HCT116 (cell line): ENCODE data around the gene AK4. TPM values are rescaled to one million over a fixed set of nuclear protein-coding genes. Genes with fewer than 3 reads are reported as not detected.

Experiments used
- ATAC-seq: fragments of 200-7000 bp; cut with Tn5 transposase; 2 replicates; pipeline ENCODE4 v1.9.1; 2020; ENCODE audit warnings: mild to moderate bottlenecking, moderate library complexity
- BruUV-seq: library from RNA; stranded (reverse); fragments of 400-500 nt; replicated peaks from 2 replicates; lab custom pipeline; 2021; lab: Mats Ljungman, UMichigan
- CTCF ChIA-PET: fragments of 300-600 bp; sonication (Branson Sonifier 250); formaldehyde crosslinking; loops from one replicate; lab custom pipeline; 2021; ENCODE audit warnings: antibody characterized with exemption; lab: Charles Lee
- POLR2A ChIA-PET: fragments of 300-600, 350-600 bp; sonication (Branson Sonifier 250); formaldehyde crosslinking; loops from one replicate; lab custom pipeline; 2021; ENCODE audit warnings: antibody characterized with exemption; lab: Charles Lee
- RAD21 ChIA-PET, 2 experiments: fragments of 300-600 bp; sonication (Branson Sonifier 250); formaldehyde crosslinking; loops; one replicate each; lab custom pipeline; 2023; ENCODE audit warnings: low total read pairs in 2 of 2; ENCODE audit not compliant: uncharacterized antibody in 2 of 2, unreplicated experiment in 2 of 2, low non-redundant PET in 1 of 2; lab: Charles Lee
- DNase-seq: peaks from one replicate; pipeline ENCODE4 v3.0.0-alpha.2; 2010; ENCODE audit warnings: low read depth, low spot score
- H2AFZ ChIP-seq: fragments of 200-600 bp; shearing (Covaris generic), sonication (generic); 2 replicates; pipeline ENCODE4 v1.6.1; 2017; ENCODE audit warnings: low read depth, mixed run types, mixed read lengths, antibody characterized with exemption, low read length; ENCODE audit not compliant: poor library complexity, severe bottlenecking
- H3K27ac ChIP-seq: 2 replicates; pipeline ENCODE4 v1.5.1; 2012; ENCODE audit warnings: low read depth, low read length
- H3K27me3 ChIP-seq: fragments of 200-600 bp; sonication (generic); 2 replicates; pipeline ENCODE4 v1.6.1; 2016; ENCODE audit warnings: mixed run types, low read length, mixed read lengths; ENCODE audit not compliant: insufficient read depth
- H3K36me3 ChIP-seq, 2 experiments: fragments of 200-500 bp in 1 of 2; fragments of 200-600 bp in 1 of 2; sonication (Bioruptor generic) in 1 of 2; sonication (generic) in 1 of 2; 2 replicates each; pipeline versions ENCODE4 v1.5.1 to v1.6.1; 2014 to 2016; ENCODE audit warnings: low read length in 2 of 2, inconsistent platforms in 1 of 2, mixed read lengths in 1 of 2, mixed run types in 1 of 2; ENCODE audit not compliant: insufficient read depth in 2 of 2, control insufficient read depth in 1 of 2
- H3K4me1 ChIP-seq, 2 experiments: fragments of 200-600 bp in 1 of 2; sonication (generic) in 1 of 2; 2 replicates each; pipeline versions ENCODE4 v1.5.1 to v1.6.1; 2012 to 2017; ENCODE audit warnings: low read length in 2 of 2, inconsistent platforms in 1 of 2, mild to moderate bottlenecking in 1 of 2, mixed read lengths in 1 of 2, mixed run types in 1 of 2, moderate library complexity in 1 of 2; ENCODE audit not compliant: insufficient read depth in 2 of 2, control insufficient read depth in 1 of 2
- H3K4me2 ChIP-seq: fragments of 200-600 bp; sonication (generic); 2 replicates; pipeline ENCODE4 v1.6.1; 2017; ENCODE audit warnings: mixed run types, low read length, mixed read lengths
- H3K4me3 ChIP-seq, 2 experiments: fragments of 200-600 bp in 1 of 2; sonication (generic) in 1 of 2; replicated peaks in 1 of 2; 2 replicates each; pipeline ENCODE4 v1.5.1; 2011 to 2016; ENCODE audit warnings: low read length in 2 of 2, control low read depth in 1 of 2, low read depth in 1 of 2, mild to moderate bottlenecking in 1 of 2, mixed read lengths in 1 of 2, mixed run types in 1 of 2
- H3K79me2 ChIP-seq: fragments of 200-600 bp; sonication (generic); 2 replicates; pipeline ENCODE4 v1.6.1; 2017; ENCODE audit warnings: mild to moderate bottlenecking, mixed run types, low read length, moderate library complexity, mixed read lengths; ENCODE audit not compliant: insufficient read depth
- H3K9ac ChIP-seq: fragments of 200-600 bp; sonication (generic); 2 replicates; pipeline ENCODE4 v1.6.1; 2016; ENCODE audit warnings: low read length, mixed read lengths
- H3K9me2 ChIP-seq: fragments of 200-600 bp; sonication (generic), shearing (Covaris generic); 2 replicates; pipeline ENCODE4 v1.6.1; 2017; ENCODE audit warnings: mixed run types, mild to moderate bottlenecking, moderate library complexity; ENCODE audit not compliant: insufficient read depth
- H3K9me3 ChIP-seq, 2 experiments: fragments of 200-500 bp in 1 of 2; fragments of 200-600 bp in 1 of 2; sonication (Bioruptor generic) in 1 of 2; sonication (generic) in 1 of 2; 2 replicates each; pipeline ENCODE4 v1.6.1; 2014 to 2017; ENCODE audit warnings: low read length in 2 of 2, mixed read lengths in 2 of 2, inconsistent platforms in 1 of 2, low read depth in 1 of 2, mild to moderate bottlenecking in 1 of 2, mixed run types in 1 of 2, moderate library complexity in 1 of 2; ENCODE audit not compliant: control insufficient read depth in 1 of 2, insufficient read depth in 1 of 2
- H4K20me1 ChIP-seq: fragments of 200-600 bp; sonication (generic), shearing (Covaris generic); 2 replicates; pipeline ENCODE4 v1.6.1; 2017; ENCODE audit warnings: mixed run types, mild to moderate bottlenecking, moderate library complexity; ENCODE audit not compliant: insufficient read depth
- ELF1 ChIP-seq: IDR thresholded peaks from 2 replicates; pipeline ENCODE4 v1.6.1; 2012; ENCODE audit warnings: low read depth, borderline replicate concordance
- EZH2phosphoT487 ChIP-seq: fragments of 200-600 bp; IDR thresholded peaks from 2 replicates; pipeline ENCODE4 v1.6.1; 2018; ENCODE audit warnings: antibody characterized with exemption, borderline replicate concordance
- JUND ChIP-seq: IDR thresholded peaks from 2 replicates; pipeline ENCODE4 v1.6.1; 2012
- POLR2A ChIP-seq: IDR thresholded peaks from 2 replicates; pipeline ENCODE4 v1.7.0; 2011; ENCODE audit warnings: borderline replicate concordance; ENCODE audit not compliant: insufficient read depth, insufficient read length; ENCODE audit errors: extremely low read depth
- POLR2AphosphoS5 ChIP-seq: IDR thresholded peaks from 2 replicates; pipeline ENCODE4 v1.6.1; 2011; ENCODE audit warnings: mild to moderate bottlenecking, low read depth, low read length, moderate library complexity
- RAD21 ChIP-seq: IDR thresholded peaks from 2 replicates; pipeline ENCODE4 v1.6.1; 2012; ENCODE audit warnings: low read depth, mild to moderate bottlenecking
- SP1 ChIP-seq: IDR thresholded peaks from 2 replicates; pipeline ENCODE4 v1.6.1; 2012; ENCODE audit warnings: low read depth
- SRF ChIP-seq: IDR thresholded peaks from 2 replicates; pipeline ENCODE4 v1.6.1; 2012; ENCODE audit warnings: low read depth
- TCF7L2 ChIP-seq: IDR thresholded peaks from 2 replicates; pipeline ENCODE4 v1.7.0; 2011; ENCODE audit warnings: borderline replicate concordance, inconsistent platforms; ENCODE audit not compliant: insufficient read depth, insufficient read length; ENCODE audit errors: extremely low read depth
- YY1 ChIP-seq: IDR thresholded peaks from 2 replicates; pipeline ENCODE4 v1.6.1; 2011; ENCODE audit warnings: low read length, low read depth, moderate library complexity, mild to moderate bottlenecking; ENCODE audit not compliant: insufficient replicate concordance; ENCODE audit errors: extremely low read depth
- ZFX ChIP-seq: fragments of 450-650 bp; IDR thresholded peaks from 2 replicates; pipeline ENCODE4 v1.6.1; 2017
- ZNF274 ChIP-seq: fragments of 200-500 bp; sonication (Bioruptor generic); IDR thresholded peaks from 2 replicates; pipeline ENCODE4 v1.6.1; 2014; ENCODE audit warnings: mild to moderate bottlenecking, low read depth, low read length, inconsistent platforms
- intact Hi-C: fragments of 100-400 bp; cut with micrococcal nuclease; formaldehyde crosslinking; loops from 2 replicates; pipeline ENCODE4 v1.10.0; 2022
- total RNA-seq: library from RNA; stranded (reverse); gene quantifications from one replicate; pipeline ENCODE4 v1.2.1, GENCODE V29; 2021; ENCODE audit not compliant: unreplicated experiment
- TF ChIP-seq, protein P1 (sequence below), 3 experiments: fragments of 200-600 bp in 1 of 3; sonication (generic) in 1 of 3; IDR thresholded peaks in 2 of 3; conservative IDR thresholded peaks in 1 of 3; 2 replicates each; pipeline ENCODE4 v1.5.1; 2012 to 2017; ENCODE audit warnings: low read depth in 2 of 3, low read length in 2 of 3, antibody characterized with exemption in 1 of 3, borderline replicate concordance in 1 of 3, control low read depth in 1 of 3, mild to moderate bottlenecking in 1 of 3, mixed read lengths in 1 of 3, mixed run types in 1 of 3, moderate library complexity in 1 of 3; ENCODE audit not compliant: insufficient read depth in 1 of 3
- TF ChIP-seq, protein P2 (sequence below): IDR thresholded peaks from 2 replicates; pipeline ENCODE4 v1.6.1; 2012

Gene AK4
- total RNA-seq, 1 experiment from 2014 or later, result 51.5 TPM

GRCh38 chr1:65112811-65113210 lies 35.2 kb upstream of the AK4 start:
- TF ChIP-seq TCF7L2 (no peak), RAD21 (no peak), YY1 (no peak), ZFX (no peak), SP1 (no peak), EZH2phosphoT487 (no peak), JUND (no peak), ZNF274 (no peak), POLR2A (no peak), POLR2AphosphoS5 (no peak), ELF1 (no peak), SRF (no peak)
- TF ChIP-seq, protein P1, sequence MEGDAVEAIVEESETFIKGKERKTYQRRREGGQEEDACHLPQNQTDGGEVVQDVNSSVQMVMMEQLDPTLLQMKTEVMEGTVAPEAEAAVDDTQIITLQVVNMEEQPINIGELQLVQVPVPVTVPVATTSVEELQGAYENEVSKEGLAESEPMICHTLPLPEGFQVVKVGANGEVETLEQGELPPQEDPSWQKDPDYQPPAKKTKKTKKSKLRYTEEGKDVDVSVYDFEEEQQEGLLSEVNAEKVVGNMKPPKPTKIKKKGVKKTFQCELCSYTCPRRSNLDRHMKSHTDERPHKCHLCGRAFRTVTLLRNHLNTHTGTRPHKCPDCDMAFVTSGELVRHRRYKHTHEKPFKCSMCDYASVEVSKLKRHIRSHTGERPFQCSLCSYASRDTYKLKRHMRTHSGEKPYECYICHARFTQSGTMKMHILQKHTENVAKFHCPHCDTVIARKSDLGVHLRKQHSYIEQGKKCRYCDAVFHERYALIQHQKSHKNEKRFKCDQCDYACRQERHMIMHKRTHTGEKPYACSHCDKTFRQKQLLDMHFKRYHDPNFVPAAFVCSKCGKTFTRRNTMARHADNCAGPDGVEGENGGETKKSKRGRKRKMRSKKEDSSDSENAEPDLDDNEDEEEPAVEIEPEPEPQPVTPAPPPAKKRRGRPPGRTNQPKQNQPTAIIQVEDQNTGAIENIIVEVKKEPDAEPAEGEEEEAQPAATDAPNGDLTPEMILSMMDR (IDR thresholded peaks at IDR 0.05 in 2 of 3, conservative IDR thresholded peaks at IDR 0.05 in 1 of 3; ENCODE audit: borderline replicate concordance in 1 of 3, insufficient read depth in 1 of 3, low read depth in 2 of 3, low read length in 2 of 3), result no peak
- TF ChIP-seq, protein P2, sequence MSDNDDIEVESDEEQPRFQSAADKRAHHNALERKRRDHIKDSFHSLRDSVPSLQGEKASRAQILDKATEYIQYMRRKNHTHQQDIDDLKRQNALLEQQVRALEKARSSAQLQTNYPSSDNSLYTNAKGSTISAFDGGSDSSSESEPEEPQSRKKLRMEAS, result no peak
- no peak overlapping the region for H2AFZ ChIP-seq
- H3K36me3 ChIP-seq, result no peaks in the 10 kb centered on the region
- no peaks in the 10 kb centered on the region for H3K9me3 ChIP-seq
- H3K9me2 ChIP-seq, result no peaks in the 10 kb centered on the region
- H3K27ac ChIP-seq, result no peak overlapping the region
- H3K27me3 ChIP-seq, result no peaks in the 10 kb centered on the region
- H4K20me1 ChIP-seq, result no peaks in the 10 kb centered on the region
- H3K4me1 ChIP-seq, result no peaks in the 10 kb centered on the region
- no TSS peak for BruUV-seq
- intact Hi-C loops, result no loop called here
- no peaks in the 10 kb centered on the region for H3K79me2 ChIP-seq
- DNase-seq (no peak), ATAC-seq (no peak)
- H3K4me2 ChIP-seq, result no peak overlapping the region
- no peak overlapping the region for H3K9ac ChIP-seq
- ChIA-PET RAD21 (no interaction called here), CTCF (no interaction called here), POLR2A (no interaction called here)
- H3K4me3 ChIP-seq, result no peak overlapping the region
